ENCODE data around the gene CD9.

DNA sequence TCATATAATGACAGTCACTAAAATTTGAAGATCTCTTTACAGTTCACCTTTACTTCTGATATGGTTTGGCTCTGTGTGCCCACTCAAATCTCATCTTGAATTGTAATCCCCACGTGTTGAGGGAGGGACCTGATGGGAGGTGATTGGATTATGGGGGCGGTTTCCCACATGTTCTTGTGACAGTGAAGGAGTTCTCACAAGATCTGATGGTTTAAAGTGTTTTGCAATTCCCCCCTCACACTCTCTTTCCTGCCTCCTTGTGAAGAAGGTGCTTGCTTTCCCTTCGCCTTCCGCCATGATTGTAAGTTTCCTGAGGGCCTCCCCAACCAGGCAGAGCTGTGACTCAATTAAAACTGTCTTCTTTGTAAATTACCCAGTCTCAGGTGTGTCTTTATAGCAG is 27.3 kb upstream of the CD9 start:
- TF ChIP-seq POLR2A (IDR thresholded peaks at IDR 0.05; ENCODE audit: low read length) = no peak
- TF ChIP-seq GATA1 (IDR thresholded peaks at IDR 0.05; ENCODE audit: low read depth, low read length) = no peak

Measured in erythroblast (primary cell).